HEK293 (cell line): Measurements from ENCODE around the gene SLC13A3.

Experiments used
- BCL11A ChIP-seq: fragments of 450-650 bp; formaldehyde crosslinking; IDR thresholded peaks from 2 replicates; pipeline ENCODE4 v1.5.1; 2016; ENCODE audit warnings: low read depth, missing biosample characterization, missing genetic modification characterization
- BCL6B ChIP-seq: fragments of 450-650 bp; formaldehyde crosslinking; IDR thresholded peaks from 2 replicates; pipeline ENCODE4 v1.5.1; 2017; ENCODE audit warnings: missing biosample characterization, missing genetic modification characterization
- CTCF ChIP-seq: fragments of 450-650 bp; formaldehyde crosslinking; IDR thresholded peaks from 2 replicates; pipeline ENCODE4 v1.5.1; 2016; ENCODE audit warnings: missing biosample characterization, missing genetic modification characterization
- HOXC10 ChIP-seq: sonication (generic); formaldehyde crosslinking; IDR thresholded peaks from 2 replicates; pipeline ENCODE4 v1.8.1; 2023; ENCODE audit warnings: mild to moderate bottlenecking, missing genetic modification reagents
- REST ChIP-seq: fragments of 450-650 bp; formaldehyde crosslinking; IDR thresholded peaks from 2 replicates; pipeline ENCODE4 v1.5.1; 2016; ENCODE audit warnings: missing biosample characterization, missing genetic modification characterization
- SCRT2 ChIP-seq: fragments of 450-650 bp; formaldehyde crosslinking; IDR thresholded peaks from 2 replicates; pipeline ENCODE4 v1.5.1; 2016; ENCODE audit warnings: missing biosample characterization, missing genetic modification characterization
- YY1 ChIP-seq: fragments of 450-650 bp; formaldehyde crosslinking; IDR thresholded peaks from 2 replicates; pipeline ENCODE4 v1.5.1; 2018; ENCODE audit warnings: missing biosample characterization, missing genetic modification characterization
- ZNF112 ChIP-seq: fragments of 450-650 bp; formaldehyde crosslinking; IDR thresholded peaks from 2 replicates; pipeline ENCODE4 v1.5.0; 2017; ENCODE audit warnings: missing biosample characterization, missing genetic modification characterization
- ZNF157 ChIP-seq: fragments of 450-650 bp; formaldehyde crosslinking; IDR thresholded peaks from 2 replicates; pipeline ENCODE4 v1.5.1; 2016; ENCODE audit warnings: missing biosample characterization, missing genetic modification characterization
- ZNF366 ChIP-seq: fragments of 450-650 bp; formaldehyde crosslinking; conservative IDR thresholded peaks from 2 replicates; pipeline ENCODE4 v1.5.1; 2016; ENCODE audit warnings: missing biosample characterization, missing genetic modification characterization
- ZNF423 ChIP-seq: fragments of 450-650 bp; formaldehyde crosslinking; IDR thresholded peaks from 2 replicates; pipeline ENCODE4 v1.5.1; 2016; ENCODE audit warnings: missing biosample characterization, missing genetic modification characterization
- ZNF513 ChIP-seq: fragments of 450-650 bp; IDR thresholded peaks from 2 replicates; pipeline ENCODE4 v1.5.1; 2018; ENCODE audit warnings: missing biosample characterization, missing genetic modification characterization
- ZSCAN18 ChIP-seq: fragments of 450-650 bp; formaldehyde crosslinking; IDR thresholded peaks from 2 replicates; pipeline ENCODE4 v1.5.1; 2016; ENCODE audit warnings: missing biosample characterization, missing genetic modification characterization
- TF ChIP-seq, protein P1 (sequence below): fragments of 450-650 bp; formaldehyde crosslinking; IDR thresholded peaks from 2 replicates; pipeline ENCODE4 v1.5.1; 2016; ENCODE audit warnings: missing biosample characterization, missing genetic modification characterization

- TF ChIP-seq ZNF366 (tag by site-specific recombination): no peak
- no peak for TF ChIP-seq SCRT2 (tag by site-specific recombination)
- TF ChIP-seq, protein P1, sequence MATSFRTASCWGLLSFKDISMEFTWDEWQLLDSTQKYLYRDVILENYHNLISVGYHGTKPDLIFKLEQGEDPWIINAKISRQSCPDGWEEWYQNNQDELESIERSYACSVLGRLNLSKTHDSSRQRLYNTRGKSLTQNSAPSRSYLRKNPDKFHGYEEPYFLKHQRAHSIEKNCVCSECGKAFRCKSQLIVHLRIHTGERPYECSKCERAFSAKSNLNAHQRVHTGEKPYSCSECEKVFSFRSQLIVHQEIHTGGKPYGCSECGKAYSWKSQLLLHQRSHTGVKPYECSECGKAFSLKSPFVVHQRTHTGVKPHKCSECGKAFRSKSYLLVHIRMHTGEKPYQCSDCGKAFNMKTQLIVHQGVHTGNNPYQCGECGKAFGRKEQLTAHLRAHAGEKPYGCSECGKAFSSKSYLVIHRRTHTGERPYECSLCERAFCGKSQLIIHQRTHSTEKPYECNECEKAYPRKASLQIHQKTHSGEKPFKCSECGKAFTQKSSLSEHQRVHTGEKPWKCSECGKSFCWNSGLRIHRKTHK: no peak
- no peak for TF ChIP-seq CTCF (tag by site-specific recombination)
- TF ChIP-seq BCL6B (tag by site-specific recombination): no peak
- no peak for TF ChIP-seq ZNF157 (tag by site-specific recombination)
- no peak for TF ChIP-seq REST (tag by site-specific recombination)
- TF ChIP-seq ZSCAN18: no peak
- TF ChIP-seq ZNF513 (tag by site-specific recombination): no peak
- TF ChIP-seq HOXC10 (CRISPR knock-in tag): no peak
- TF ChIP-seq YY1 (tag by site-specific recombination): no peak
- TF ChIP-seq ZNF423 (tag by site-specific recombination): no peak
- no peak for TF ChIP-seq ZNF112 (tag by site-specific recombination)
- no peak for TF ChIP-seq BCL11A (tag by site-specific recombination)
Observed at GRCh38 chr20:46698788-46699187, 47.5 kb upstream of the SLC13A3 start.
